ENCODE measurements around the gene MRPS23.

MRPS23 gene

GRCh38 chr17:57876866-57877237 lies 27.0 kb upstream of the MRPS23 start:
- Histone ChIP-seq H3K9ac (ENCODE audit: low read length) (peak overlapping the region; percentile 40), H3K27me3 (ENCODE audit: control insufficient read depth in 1 of 2, insufficient read depth in 2 of 2, low read length in 2 of 2) (no peaks in the 10 kb centered on the region), H3K36me3 (ENCODE audit: insufficient read depth, low read length) (peaks cover 55% of the 10 kb centered on the region), H3K4me3 (ENCODE audit: low read depth in 1 of 2, low read length in 2 of 2) (no peak overlapping the region), H3K27ac (ENCODE audit: low read depth, low read length) (peak overlapping the region; percentile 88), H3K4me1 (ENCODE audit: insufficient read depth, low read length) (peaks cover 91% of the 10 kb centered on the region), H3K9me3 (ENCODE audit: low read length) (no peaks in the 10 kb centered on the region)

- H3K4me1 ChIP-seq (ENCODE audit: insufficient read depth, low read length), result peaks cover 88% of the 10 kb centered on the region
- no peak overlapping the region for H3K4me3 ChIP-seq (ENCODE audit: low read depth in 1 of 2, low read length in 2 of 2)
- H3K9ac ChIP-seq (ENCODE audit: low read length), result peak overlapping the region; percentile 40
- peaks cover 61% of the 10 kb centered on the region for H3K36me3 ChIP-seq (ENCODE audit: insufficient read depth, low read length)
- H3K9me3 ChIP-seq (ENCODE audit: low read length), result no peaks in the 10 kb centered on the region
- no peaks in the 10 kb centered on the region for H3K27me3 ChIP-seq (ENCODE audit: control insufficient read depth in 1 of 2, insufficient read depth in 2 of 2, low read length in 2 of 2)
- peak overlapping the region; percentile 88 for H3K27ac ChIP-seq (ENCODE audit: low read depth, low read length)
Measured at GRCh38 chr17:57876023-57876865, 26.4 kb upstream of the MRPS23 start.

GRCh38 chr17:57875290-57876022 lies 25.6 kb upstream of the MRPS23 start:
- Histone ChIP-seq H3K4me1 (ENCODE audit: insufficient read depth, low read length) (peaks cover 83% of the 10 kb centered on the region), H3K9ac (ENCODE audit: low read length) (peak overlapping the region; percentile 66), H3K36me3 (ENCODE audit: insufficient read depth, low read length) (peaks cover 69% of the 10 kb centered on the region), H3K27me3 (ENCODE audit: control insufficient read depth in 1 of 2, insufficient read depth in 2 of 2, low read length in 2 of 2) (no peaks in the 10 kb centered on the region), H3K9me3 (ENCODE audit: low read length) (no peaks in the 10 kb centered on the region), H3K27ac (ENCODE audit: low read depth, low read length) (peak overlapping the region; percentile 88), H3K4me3 (ENCODE audit: low read depth in 1 of 2, low read length in 2 of 2) (peak overlapping the region in 1 of 2 donors; percentile 40)

- no peaks in the 10 kb centered on the region for H3K9me3 ChIP-seq (ENCODE audit: low read length)
- peak overlapping the region; percentile 88 for H3K27ac ChIP-seq (ENCODE audit: low read depth, low read length)
- peak overlapping the region in 1 of 2 donors; percentile 40 for H3K4me3 ChIP-seq (ENCODE audit: low read depth in 1 of 2, low read length in 2 of 2)
- peaks cover 83% of the 10 kb centered on the region for H3K4me1 ChIP-seq (ENCODE audit: insufficient read depth, low read length)
- H3K36me3 ChIP-seq (ENCODE audit: insufficient read depth, low read length), result peaks cover 71% of the 10 kb centered on the region
- H3K27me3 ChIP-seq (ENCODE audit: control insufficient read depth in 1 of 2, insufficient read depth in 2 of 2, low read length in 2 of 2), result no peaks in the 10 kb centered on the region
- peak overlapping the region; percentile 66 for H3K9ac ChIP-seq (ENCODE audit: low read length)
Measured at GRCh38 chr17:57874434-57875289, 24.8 kb upstream of the MRPS23 start.

- Histone ChIP-seq H3K27me3 (ENCODE audit: control insufficient read depth in 1 of 2, insufficient read depth in 2 of 2, low read length in 2 of 2) (no peaks in the 10 kb centered on the region), H3K9ac (ENCODE audit: low read length) (peak overlapping the region; percentile 36), H3K4me3 (ENCODE audit: low read depth in 1 of 2, low read length in 2 of 2) (peak overlapping the region in 1 of 2 donors; percentile 10), H3K9me3 (ENCODE audit: low read length) (no peaks in the 10 kb centered on the region), H3K27ac (ENCODE audit: low read depth, low read length) (peak overlapping the region; percentile 88), H3K4me1 (ENCODE audit: insufficient read depth, low read length) (peaks cover 83% of the 10 kb centered on the region), H3K36me3 (ENCODE audit: insufficient read depth, low read length) (peaks cover 71% of the 10 kb centered on the region)
Measured at GRCh38 chr17:57874058-57874419, 24.2 kb upstream of the MRPS23 start.

- peaks cover 84% of the 10 kb centered on the region for H3K4me1 ChIP-seq (ENCODE audit: insufficient read depth, low read length)
- peak overlapping the region in 1 of 2 donors; percentile 10 for H3K4me3 ChIP-seq (ENCODE audit: low read depth in 1 of 2, low read length in 2 of 2)
- H3K27ac ChIP-seq (ENCODE audit: low read depth, low read length), result peak overlapping the region; percentile 88
- no peaks in the 10 kb centered on the region for H3K9me3 ChIP-seq (ENCODE audit: low read length)
- peaks cover 68% of the 10 kb centered on the region for H3K36me3 ChIP-seq (ENCODE audit: insufficient read depth, low read length)
- peak overlapping the region; percentile 36 for H3K9ac ChIP-seq (ENCODE audit: low read length)
- H3K27me3 ChIP-seq (ENCODE audit: control insufficient read depth in 1 of 2, insufficient read depth in 2 of 2, low read length in 2 of 2), result no peaks in the 10 kb centered on the region
Measured at GRCh38 chr17:57873261-57874057, 23.6 kb upstream of the MRPS23 start.

GRCh38 chr17:57872536-57872935 lies 22.7 kb upstream of the MRPS23 start:
- Histone ChIP-seq H3K9ac (ENCODE audit: low read length) (no peak overlapping the region), H3K4me3 (ENCODE audit: low read depth in 1 of 2, low read length in 2 of 2) (no peak overlapping the region), H3K27ac (ENCODE audit: low read depth, low read length) (peak overlapping the region; percentile 53), H3K9me3 (ENCODE audit: low read length) (no peaks in the 10 kb centered on the region), H3K4me1 (ENCODE audit: insufficient read depth, low read length) (peaks cover 87% of the 10 kb centered on the region), H3K27me3 (ENCODE audit: control insufficient read depth in 1 of 2, insufficient read depth in 2 of 2, low read length in 2 of 2) (no peaks in the 10 kb centered on the region), H3K36me3 (ENCODE audit: insufficient read depth, low read length) (peaks cover 64% of the 10 kb centered on the region)

DNA sequence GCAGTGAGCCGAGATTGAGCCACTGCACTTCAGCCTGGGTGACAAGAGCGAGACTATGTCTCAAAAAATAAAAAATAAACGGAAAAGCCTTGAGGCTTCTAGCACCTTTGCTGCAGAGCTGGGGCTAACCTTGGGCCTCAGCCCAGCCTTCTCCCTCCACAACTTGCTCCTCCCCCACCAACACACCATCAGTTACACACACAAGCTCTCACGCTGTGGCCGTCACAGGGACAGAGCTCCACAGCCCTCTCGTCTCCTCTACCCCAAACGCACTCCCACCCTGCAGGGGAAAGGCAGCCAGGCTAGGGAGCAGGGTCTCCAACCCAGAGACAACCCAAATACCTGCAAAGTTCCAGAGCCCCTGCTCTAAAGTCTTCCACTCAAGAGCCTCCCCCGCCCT lies 22.0 kb upstream of the MRPS23 start:
- no peaks in the 10 kb centered on the region for H3K27me3 ChIP-seq (ENCODE audit: control insufficient read depth in 1 of 2, insufficient read depth in 2 of 2, low read length in 2 of 2)
- peaks cover 88% of the 10 kb centered on the region for H3K4me1 ChIP-seq (ENCODE audit: insufficient read depth, low read length)
- H3K9ac ChIP-seq (ENCODE audit: low read length), result no peak overlapping the region
- no peaks in the 10 kb centered on the region for H3K9me3 ChIP-seq (ENCODE audit: low read length)
- H3K4me3 ChIP-seq (ENCODE audit: low read depth in 1 of 2, low read length in 2 of 2), result no peak overlapping the region
- peaks cover 65% of the 10 kb centered on the region for H3K36me3 ChIP-seq (ENCODE audit: insufficient read depth, low read length)
- H3K27ac ChIP-seq (ENCODE audit: low read depth, low read length), result peak overlapping the region; percentile 53

- no peak overlapping the region for H3K27ac ChIP-seq (ENCODE audit: low read depth, low read length)
- H3K4me3 ChIP-seq (ENCODE audit: low read depth in 1 of 2, low read length in 2 of 2), result no peak overlapping the region
- H3K9ac ChIP-seq (ENCODE audit: low read length), result no peak overlapping the region
- H3K36me3 ChIP-seq (ENCODE audit: insufficient read depth, low read length), result peaks cover 65% of the 10 kb centered on the region
- no peaks in the 10 kb centered on the region for H3K27me3 ChIP-seq (ENCODE audit: control insufficient read depth in 1 of 2, insufficient read depth in 2 of 2, low read length in 2 of 2)
- H3K4me1 ChIP-seq (ENCODE audit: insufficient read depth, low read length), result peaks cover 81% of the 10 kb centered on the region
- no peaks in the 10 kb centered on the region for H3K9me3 ChIP-seq (ENCODE audit: low read length)
Measured at GRCh38 chr17:57871155-57871554, 21.3 kb upstream of the MRPS23 start.

- no peaks in the 10 kb centered on the region for H3K9me3 ChIP-seq (ENCODE audit: low read length)
- peaks cover 72% of the 10 kb centered on the region for H3K4me1 ChIP-seq (ENCODE audit: insufficient read depth, low read length)
- H3K4me3 ChIP-seq (ENCODE audit: low read depth in 1 of 2, low read length in 2 of 2), result no peak overlapping the region
- no peaks in the 10 kb centered on the region for H3K27me3 ChIP-seq (ENCODE audit: control insufficient read depth in 1 of 2, insufficient read depth in 2 of 2, low read length in 2 of 2)
- H3K9ac ChIP-seq (ENCODE audit: low read length), result no peak overlapping the region
- peaks cover 66% of the 10 kb centered on the region for H3K36me3 ChIP-seq (ENCODE audit: insufficient read depth, low read length)
- H3K27ac ChIP-seq (ENCODE audit: low read depth, low read length), result no peak overlapping the region
Measured at GRCh38 chr17:57870283-57870635, 20.4 kb upstream of the MRPS23 start.

Measured in muscle layer of colon (tissue), 2 donors.